CD4-positive, alpha-beta memory T cell (primary cell): ENCODE data around the gene COG8. TPM values are rescaled to one million over a fixed set of nuclear protein-coding genes. Genes with fewer than 3 reads are reported as not detected.

Source experiments
- CTCF ChIA-PET: fragments of 350-600 bp; sonication (Branson Sonifier 250); formaldehyde crosslinking; loops from one replicate; lab custom pipeline; 2021; ENCODE audit warnings: inconsistent platforms; ENCODE audit not compliant: partially characterized antibody; lab: Charles Lee
- POLR2A ChIA-PET: fragments of 350-600 bp; sonication (Branson Sonifier 250); formaldehyde crosslinking; loops from one replicate; lab custom pipeline; 2021; ENCODE audit not compliant: partially characterized antibody; lab: Charles Lee
- DNase-seq, 5 donors: peaks; one replicate each; pipeline versions ENCODE4 v3.0.0 to v3.0.0-alpha.2; 2020 to 2022; ENCODE audit warnings: mixed read lengths in 1 of 5
- H3K27ac ChIP-seq: one replicate; pipeline ENCODE4 v1.7.0; 2013; ENCODE audit warnings: low read depth, low read length
- H3K27me3 ChIP-seq: 2 replicates; pipeline ENCODE4 v1.7.0; 2013; ENCODE audit warnings: mild to moderate bottlenecking, low read length, moderate library complexity; ENCODE audit not compliant: insufficient read depth
- H3K36me3 ChIP-seq: 2 replicates; pipeline ENCODE4 v1.7.0; 2013; ENCODE audit warnings: mild to moderate bottlenecking, low read length, moderate library complexity; ENCODE audit not compliant: insufficient read depth
- H3K4me1 ChIP-seq: 2 replicates; pipeline ENCODE4 v1.7.0; 2013; ENCODE audit warnings: mild to moderate bottlenecking, low read length, moderate library complexity; ENCODE audit not compliant: insufficient read depth
- H3K4me3 ChIP-seq, 2 donors: one replicate each; pipeline ENCODE4 v1.7.0; 2013; ENCODE audit warnings: low read length in 2 of 2, mild to moderate bottlenecking in 1 of 2
- H3K9me3 ChIP-seq, 2 donors: one replicate each; pipeline ENCODE4 v1.7.0; 2013; ENCODE audit warnings: low read length in 2 of 2, control low read depth in 1 of 2; ENCODE audit not compliant: control insufficient read depth in 1 of 2
- H3K27ac Mint-ChIP-seq, 7 donors: one replicate each; pipeline ENCODE4 v1.8.0; 2020 to 2021; ENCODE audit warnings: mixed read lengths in 7 of 7, mild to moderate bottlenecking in 6 of 7, inconsistent platforms in 3 of 7, moderate library complexity in 3 of 7
- H3K27me3 Mint-ChIP-seq, 2 donors: one replicate each; pipeline ENCODE4 v1.8.0; 2020 to 2021; ENCODE audit warnings: mixed read lengths in 2 of 2
- H3K36me3 Mint-ChIP-seq, 2 donors: one replicate each; pipeline ENCODE4 v1.8.0; 2020 to 2021; ENCODE audit warnings: mixed read lengths in 2 of 2, inconsistent platforms in 1 of 2, mild to moderate bottlenecking in 1 of 2
- H3K4me1 Mint-ChIP-seq, 4 donors: one replicate each; pipeline ENCODE4 v1.8.0; 2020 to 2021; ENCODE audit warnings: mixed read lengths in 4 of 4, mild to moderate bottlenecking in 1 of 4
- H3K4me3 Mint-ChIP-seq, 8 donors: one replicate each; pipeline ENCODE4 v1.8.0; 2020 to 2021; ENCODE audit warnings: mixed read lengths in 8 of 8, mild to moderate bottlenecking in 7 of 8, moderate library complexity in 6 of 8, inconsistent platforms in 3 of 8
- H3K9me3 Mint-ChIP-seq, 8 donors: one replicate each; pipeline ENCODE4 v1.8.0; 2020 to 2021; ENCODE audit warnings: mixed read lengths in 8 of 8, mild to moderate bottlenecking in 5 of 8, inconsistent platforms in 3 of 8, moderate library complexity in 1 of 8
- intact Hi-C: fragments of 100-400 bp; cut with micrococcal nuclease; formaldehyde crosslinking; loops from one replicate; pipeline ENCODE4 v1.15.1; 2023
- polyA plus RNA-seq, 2 donors: library from polyadenylated mRNA; unstranded; fragments of 300-500 nt; fragmentation: Illumina TruSeq; gene quantifications; one replicate each; pipeline ENCODE4 v1.2.3, GENCODE V29; 2021
- total RNA-seq, 2 experiments: library from RNA; stranded (reverse); gene quantifications; one replicate each; pipeline ENCODE4 v1.2.3, GENCODE V29; 2021

Gene COG8
- total and polyA plus RNA-seq, 4 experiments from 2014 or later: 31.3 to 66.1 (median 50.0) TPM

- Histone ChIP-seq H3K4me3 (no peak overlapping the region), H3K9me3 (no peaks in the 10 kb centered on the region), H3K4me1 (peaks cover 41% of the 10 kb centered on the region), H3K27ac (no peak overlapping the region), H3K27me3 (no peaks in the 10 kb centered on the region), H3K36me3 (peaks cover 45% of the 10 kb centered on the region)
- intact Hi-C loops: no loop called here
- no peaks in the 10 kb centered on the region for H3K27me3 Mint-ChIP-seq
- no peaks in the 10 kb centered on the region for H3K9me3 Mint-ChIP-seq
- no peak for DNase-seq
- peak overlapping the region in 4 of 7 donors; percentile 13 to 61 (median 34) for H3K27ac Mint-ChIP-seq
- H3K36me3 Mint-ChIP-seq: peaks cover 16 to 55% of the 10 kb centered on the region in 2 donors
- POLR2A ChIA-PET: interaction anchor here (0.9 to 6.3 kb wide), 4 partner anchors 9 to 14 kb away, joined by 3 to 116 read pairs (median 22); partner anchors contain the start of genes COG8 and NIP7
- H3K4me3 Mint-ChIP-seq: peak overlapping the region in 1 of 8 donors; percentile 7
- peaks cover 25 to 50% (median 38%) of the 10 kb centered on the region in 4 donors for H3K4me1 Mint-ChIP-seq
- CTCF ChIA-PET: interaction anchor here (1.1 to 2.6 kb wide), 3 partner anchors 10 to 16 kb away, joined by 3 to 6 read pairs (median 3); partner anchors contain the start of gene COG8
These were observed 13.6 kb downstream of the COG8 start for GRCh38 chr16:69325784-69326171.

- intact Hi-C loops: no loop called here
- H3K9me3 Mint-ChIP-seq: no peaks in the 10 kb centered on the region
- H3K27me3 Mint-ChIP-seq: no peaks in the 10 kb centered on the region
- H3K4me1 ChIP-seq: peaks cover 41% of the 10 kb centered on the region
- H3K27ac ChIP-seq: no peak overlapping the region
- CTCF ChIA-PET: no interaction called here
- no peaks in the 10 kb centered on the region for H3K9me3 ChIP-seq
- H3K27ac Mint-ChIP-seq: peak overlapping the region in 2 of 7 donors; percentile 47 to 62
- DNase-seq: no peak
- no peak overlapping the region for H3K4me3 ChIP-seq
- no peak overlapping the region for H3K4me3 Mint-ChIP-seq
- POLR2A ChIA-PET: interaction anchor here (1.0 kb wide), 1 partner anchor 14 kb away, joined by 3 read pairs; no protein-coding TSS in a partner anchor
- H3K27me3 ChIP-seq: no peaks in the 10 kb centered on the region
- peaks cover 25 to 49% (median 37%) of the 10 kb centered on the region in 4 donors for H3K4me1 Mint-ChIP-seq
- peaks cover 56% of the 10 kb centered on the region for H3K36me3 ChIP-seq
- H3K36me3 Mint-ChIP-seq: peaks cover 19 to 59% of the 10 kb centered on the region in 2 donors
These were observed 14.6 kb downstream of the COG8 start for GRCh38 chr16:69324585-69325253.

GRCh38 chr16:69324013-69324531 lies 15.3 kb downstream of the COG8 start:
- CTCF ChIA-PET: no interaction called here
- DNase-seq: no peak
- Mint-ChIP-seq H3K9me3 (no peaks in the 10 kb centered on the region), H3K27me3 (no peaks in the 10 kb centered on the region), H3K4me1 (peaks cover 22 to 43% (median 32%) of the 10 kb centered on the region in 4 donors), H3K36me3 (peaks cover 26 to 65% of the 10 kb centered on the region in 2 donors), H3K27ac (peak overlapping the region in 1 of 7 donors; percentile 62), H3K4me3 (no peak overlapping the region)
- H3K27me3 ChIP-seq: no peaks in the 10 kb centered on the region
- POLR2A ChIA-PET: interaction anchor here (1.0 kb wide), 1 partner anchor 15 kb away, joined by 3 read pairs; no protein-coding TSS in a partner anchor
- H3K4me1 ChIP-seq: peaks cover 34% of the 10 kb centered on the region
- intact Hi-C loops: no loop called here
- no peaks in the 10 kb centered on the region for H3K9me3 ChIP-seq
- H3K4me3 ChIP-seq: no peak overlapping the region
- no peak overlapping the region for H3K27ac ChIP-seq
- H3K36me3 ChIP-seq: peaks cover 62% of the 10 kb centered on the region

GRCh38 chr16:69323415-69323814 lies 15.9 kb downstream of the COG8 start:
- no peak overlapping the region for H3K4me3 ChIP-seq
- intact Hi-C loops: no loop called here
- H3K36me3 ChIP-seq: peaks cover 69% of the 10 kb centered on the region
- no peak overlapping the region for H3K4me3 Mint-ChIP-seq
- DNase-seq: no peak
- no peaks in the 10 kb centered on the region for H3K27me3 ChIP-seq
- ChIA-PET CTCF (no interaction called here), POLR2A (no interaction called here)
- H3K27ac ChIP-seq: no peak overlapping the region
- H3K27ac Mint-ChIP-seq: peak overlapping the region in 1 of 7 donors; percentile 12
- H3K27me3 Mint-ChIP-seq: no peaks in the 10 kb centered on the region
- no peaks in the 10 kb centered on the region for H3K9me3 ChIP-seq
- H3K4me1 ChIP-seq: peaks cover 28% of the 10 kb centered on the region
- H3K4me1 Mint-ChIP-seq: peaks cover 17 to 36% (median 25%) of the 10 kb centered on the region in 4 donors
- no peaks in the 10 kb centered on the region for H3K9me3 Mint-ChIP-seq
- H3K36me3 Mint-ChIP-seq: peaks cover 28 to 65% of the 10 kb centered on the region in 2 donors

- H3K9me3 Mint-ChIP-seq: peaks cover 0 to 3% (median 0%) of the 10 kb centered on the region in 8 donors
- H3K27me3 Mint-ChIP-seq: no peaks in the 10 kb centered on the region
- Histone ChIP-seq H3K4me3 (no peak overlapping the region), H3K27me3 (no peaks in the 10 kb centered on the region), H3K9me3 (no peaks in the 10 kb centered on the region), H3K27ac (no peak overlapping the region), H3K36me3 (peaks cover 74% of the 10 kb centered on the region), H3K4me1 (peaks cover 17% of the 10 kb centered on the region)
- CTCF ChIA-PET: no interaction called here
- H3K36me3 Mint-ChIP-seq: peaks cover 28 to 65% of the 10 kb centered on the region in 2 donors
- peak overlapping the region in 1 of 7 donors; percentile 51 for H3K27ac Mint-ChIP-seq
- no peak for DNase-seq
- intact Hi-C loops: no loop called here
- H3K4me1 Mint-ChIP-seq: peaks cover 12 to 28% (median 19%) of the 10 kb centered on the region in 4 donors
- H3K4me3 Mint-ChIP-seq: no peak overlapping the region
- POLR2A ChIA-PET: interaction anchor here (1.3 kb wide), 1 partner anchor 11 kb away, joined by 3 read pairs; no protein-coding TSS in a partner anchor
These were observed 17.0 kb downstream of the COG8 start for GRCh38 chr16:69322343-69322742.

GRCh38 chr16:69321080-69321479 lies 18.3 kb downstream of the COG8 start:
- POLR2A ChIA-PET: interaction anchor here (1.0 kb wide), 1 partner anchor 9 kb away, joined by 4 read pairs; no protein-coding TSS in a partner anchor
- Mint-ChIP-seq H3K9me3 (peaks cover 0 to 3% (median 0%) of the 10 kb centered on the region in 8 donors), H3K27me3 (no peaks in the 10 kb centered on the region), H3K4me1 (peaks cover 5 to 17% (median 9%) of the 10 kb centered on the region in 4 donors), H3K36me3 (peaks cover 27 to 68% of the 10 kb centered on the region in 2 donors), H3K27ac (peak overlapping the region in 1 of 7 donors; percentile 23), H3K4me3 (no peak overlapping the region)
- no peak for DNase-seq
- Histone ChIP-seq H3K9me3 (no peaks in the 10 kb centered on the region), H3K36me3 (peaks cover 83% of the 10 kb centered on the region), H3K27me3 (no peaks in the 10 kb centered on the region), H3K27ac (no peak overlapping the region), H3K4me1 (peaks cover 4% of the 10 kb centered on the region), H3K4me3 (no peak overlapping the region)
- CTCF ChIA-PET: no interaction called here
- intact Hi-C loops: no loop called here

GRCh38 chr16:69320740-69321073 lies 18.7 kb downstream of the COG8 start:
- H3K27me3 ChIP-seq: no peaks in the 10 kb centered on the region
- no peak overlapping the region for H3K27ac ChIP-seq
- no peak overlapping the region for H3K4me3 ChIP-seq
- Mint-ChIP-seq H3K36me3 (peaks cover 31 to 69% of the 10 kb centered on the region in 2 donors), H3K4me1 (peaks cover under 1 to 14% (median 6%) of the 10 kb centered on the region in 4 donors), H3K27me3 (no peaks in the 10 kb centered on the region), H3K4me3 (no peak overlapping the region), H3K9me3 (peaks cover 0 to 5% (median 0%) of the 10 kb centered on the region in 8 donors), H3K27ac (peak overlapping the region in 1 of 7 donors; percentile 55)
- H3K4me1 ChIP-seq: peaks cover under 1% of the 10 kb centered on the region
- H3K36me3 ChIP-seq: peaks cover 83% of the 10 kb centered on the region
- ChIA-PET POLR2A (interaction anchor here (1.0 kb wide), 1 partner anchor 9 kb away, joined by 4 read pairs; no protein-coding TSS in a partner anchor), CTCF (no interaction called here)
- intact Hi-C loops: no loop called here
- no peak for DNase-seq
- H3K9me3 ChIP-seq: no peaks in the 10 kb centered on the region
